ENCODE measurements around the gene RMRP. TPM values are rescaled to one million over a fixed set of nuclear protein-coding genes. Genes with fewer than 3 reads are reported as not detected.

Gene RMRP
- total and polyA plus RNA-seq, 10 of the 15 experiments (the other 5 are each of a cell fraction or from before 2014, with no cell fraction given) = 12.0 to 42,450 (median 6,418) TPM; not detected in 4

DNA sequence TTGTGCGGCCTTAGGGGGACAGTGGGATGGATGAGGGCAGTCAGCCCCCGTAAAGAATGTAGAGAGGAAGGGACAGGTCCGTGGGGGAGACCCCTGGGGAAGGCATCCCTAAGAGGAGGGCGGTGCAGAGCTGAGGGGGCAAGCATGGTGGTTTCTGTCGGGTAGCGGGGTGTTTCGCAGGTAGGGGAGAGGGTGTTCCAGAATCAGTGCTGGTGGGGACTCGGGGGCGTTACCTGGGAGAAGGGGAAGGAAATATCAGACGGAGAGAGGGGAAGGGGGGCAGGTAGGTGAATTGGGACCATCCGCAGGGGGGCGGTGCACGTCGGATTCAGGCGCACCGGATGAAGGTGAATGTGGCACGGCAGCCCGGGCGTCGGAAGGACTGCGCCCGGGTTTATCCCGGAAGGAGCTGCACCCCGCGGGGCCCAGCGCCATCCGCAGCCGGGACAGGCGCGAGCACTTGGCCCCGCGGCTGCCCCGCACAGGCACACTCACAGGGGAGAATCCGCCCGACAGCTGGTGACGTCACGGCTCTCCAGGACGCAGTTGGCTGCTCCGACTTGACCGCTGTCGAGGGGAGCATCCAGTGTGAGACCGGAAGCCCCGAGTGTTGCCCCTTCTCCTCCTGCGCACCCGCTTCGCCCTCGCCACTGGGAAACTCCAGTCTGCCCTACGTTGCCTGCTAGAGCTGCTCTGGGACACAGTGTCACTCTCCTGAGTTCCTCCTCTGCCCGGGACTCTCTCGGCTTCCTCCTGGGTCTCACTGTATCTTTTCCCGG lies 40.9 kb downstream of the RMRP start (continued):
- TF ChIP-seq ASH2L (IDR thresholded peaks at IDR 0.05; ENCODE audit: borderline replicate concordance, low read depth) (no peak), EGR1 (IDR thresholded peaks at IDR 0.05; ENCODE audit: borderline replicate concordance in 1 of 2, low read depth in 2 of 2, low read length in 2 of 2) (peak in 1 of 2 experiments; percentile 39; a peak in 1 of 3 replicates), MYB (IDR thresholded peaks at IDR 0.05; ENCODE audit: borderline replicate concordance, low read depth, low read length) (no peak), CHD4 (IDR thresholded peaks at IDR 0.05) (no peak), CREM (IDR thresholded peaks at IDR 0.05; ENCODE audit: low read depth) (peak; percentile 90)
- TF ChIP-seq, protein P1, sequence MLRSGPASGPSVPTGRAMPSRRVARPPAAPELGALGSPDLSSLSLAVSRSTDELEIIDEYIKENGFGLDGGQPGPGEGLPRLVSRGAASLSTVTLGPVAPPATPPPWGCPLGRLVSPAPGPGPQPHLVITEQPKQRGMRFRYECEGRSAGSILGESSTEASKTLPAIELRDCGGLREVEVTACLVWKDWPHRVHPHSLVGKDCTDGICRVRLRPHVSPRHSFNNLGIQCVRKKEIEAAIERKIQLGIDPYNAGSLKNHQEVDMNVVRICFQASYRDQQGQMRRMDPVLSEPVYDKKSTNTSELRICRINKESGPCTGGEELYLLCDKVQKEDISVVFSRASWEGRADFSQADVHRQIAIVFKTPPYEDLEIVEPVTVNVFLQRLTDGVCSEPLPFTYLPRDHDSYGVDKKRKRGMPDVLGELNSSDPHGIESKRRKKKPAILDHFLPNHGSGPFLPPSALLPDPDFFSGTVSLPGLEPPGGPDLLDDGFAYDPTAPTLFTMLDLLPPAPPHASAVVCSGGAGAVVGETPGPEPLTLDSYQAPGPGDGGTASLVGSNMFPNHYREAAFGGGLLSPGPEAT (IDR thresholded peaks at IDR 0.05; ENCODE audit: low read depth) = 0 out of 2 replicates have a peak, but pooled peaks have one; percentile 43

- no peak overlapping the region for H3K4me3 ChIP-seq
- no peak for FAIRE-seq
- POLR2A ChIA-PET = interaction anchor here (0.9 to 2.2 kb wide), 9 partner anchors 10 to 133 kb away, joined by 3 to 12 read pairs (median 4); partner anchors contain the start of genes CCDC107, GBA2, RGP1 and RMRP
- no peaks in the 10 kb centered on the region for H3K9me3 ChIP-seq (replicated peaks; ENCODE audit: control insufficient read depth, insufficient read depth, low read length)
- no peak for ATAC-seq
- TF ChIP-seq, protein P2, sequence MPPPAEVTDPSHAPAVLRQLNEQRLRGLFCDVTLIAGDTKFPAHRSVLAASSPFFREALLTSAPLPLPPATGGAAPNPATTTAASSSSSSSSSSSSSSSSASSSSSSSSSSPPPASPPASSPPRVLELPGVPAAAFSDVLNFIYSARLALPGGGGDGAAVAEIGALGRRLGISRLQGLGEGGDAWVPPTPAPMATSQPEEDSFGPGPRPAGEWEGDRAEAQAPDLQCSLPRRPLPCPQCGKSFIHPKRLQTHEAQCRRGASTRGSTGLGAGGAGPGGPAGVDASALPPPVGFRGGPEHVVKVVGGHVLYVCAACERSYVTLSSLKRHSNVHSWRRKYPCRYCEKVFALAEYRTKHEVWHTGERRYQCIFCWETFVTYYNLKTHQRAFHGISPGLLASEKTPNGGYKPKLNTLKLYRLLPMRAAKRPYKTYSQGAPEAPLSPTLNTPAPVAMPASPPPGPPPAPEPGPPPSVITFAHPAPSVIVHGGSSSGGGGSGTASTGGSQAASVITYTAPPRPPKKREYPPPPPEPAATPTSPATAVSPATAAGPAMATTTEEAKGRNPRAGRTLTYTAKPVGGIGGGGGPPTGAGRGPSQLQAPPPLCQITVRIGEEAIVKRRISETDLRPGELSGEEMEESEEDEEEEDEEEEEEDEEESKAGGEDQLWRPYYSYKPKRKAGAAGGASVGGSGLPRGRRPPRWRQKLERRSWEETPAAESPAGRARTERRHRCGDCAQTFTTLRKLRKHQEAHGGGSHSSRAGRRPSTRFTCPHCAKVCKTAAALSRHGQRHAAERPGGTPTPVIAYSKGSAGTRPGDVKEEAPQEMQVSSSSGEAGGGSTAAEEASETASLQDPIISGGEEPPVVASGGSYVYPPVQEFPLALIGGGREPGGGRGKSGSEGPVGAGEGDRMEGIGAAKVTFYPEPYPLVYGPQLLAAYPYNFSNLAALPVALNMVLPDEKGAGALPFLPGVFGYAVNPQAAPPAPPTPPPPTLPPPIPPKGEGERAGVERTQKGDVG (CRISPR knock-in tag; IDR thresholded peaks at IDR 0.05) = no peak
- TF ChIP-seq, protein P1 (IDR thresholded peaks at IDR 0.05; ENCODE audit: low read depth) = no peak
- no peak for TF ChIP-seq NFXL1 (IDR thresholded peaks at IDR 0.05; ENCODE audit: borderline replicate concordance)
- intact Hi-C loops (cut with micrococcal nuclease; ENCODE audit: unreplicated experiment) (no loop called here), in situ Hi-C loops (cut with MboI) (no loop called here)
- SMC1A ChIA-PET (ENCODE audit: uncharacterized antibody, unreplicated experiment) = interaction anchor here (0.7 to 1.9 kb wide), 5 partner anchors 10 to 80 kb away, joined by 3 to 5 read pairs (median 4); no protein-coding TSS in a partner anchor
- no peaks in the 10 kb centered on the region for H4K20me1 ChIP-seq (ENCODE audit: control insufficient read depth, insufficient read depth)
- no peaks in the 10 kb centered on the region; the same call in 1 of the 2 replicates for H3K79me2 ChIP-seq (ENCODE audit: control insufficient read depth, insufficient read depth, low read length)
- no peak overlapping the region; the same call in 1 of the 2 replicates for H3K9ac ChIP-seq (ENCODE audit: control insufficient read depth, insufficient read depth, low read length)
- H3K36me3 ChIP-seq (ENCODE audit: control insufficient read depth in 2 of 2, insufficient read depth in 2 of 2, low read length in 1 of 2) = no peaks in the 10 kb centered on the region
- no peak for DNase-seq (ENCODE audit: low read depth, low spot score)
- peaks cover 43% of the 10 kb centered on the region for H3K4me1 ChIP-seq (ENCODE audit: control insufficient read depth, insufficient read depth, low read length)
- no peak overlapping the region for H3K27ac ChIP-seq (ENCODE audit: control insufficient read depth, insufficient read depth)
- peak overlapping the region; percentile 92 for H3K4me2 ChIP-seq (ENCODE audit: control insufficient read depth, insufficient read depth)
- peak overlapping the region; percentile 88; the same call in 1 of the 2 replicates for H2AFZ ChIP-seq (ENCODE audit: control insufficient read depth, low read depth, low read length)
- CTCF ChIA-PET = interaction anchor here (0.7 to 9.0 kb wide), 16 partner anchors 9 to 210 kb away, joined by 3 to 101 read pairs (median 5); partner anchors contain the start of genes CCDC107, CREB3, RMRP and SIT1
- no TSS peak for BruUV-seq (replicated peaks)
- 93% methylated on average over 17 of the region's 17 CpGs for WGBS (ENCODE audit: insufficient coverage, insufficient replicate concordance, low lambda C conversion rate, missing lambda C conversion rate)
- RAD21 ChIA-PET (ENCODE audit: unreplicated experiment) = interaction anchor here (1.1 to 2.5 kb wide), 9 partner anchors 10 to 116 kb away, joined by 3 to 11 read pairs (median 6); partner anchors contain the start of genes CCDC107, CREB3, RMRP and TLN1
- no peaks in the 10 kb centered on the region; a peak in 1 of 4 replicates for H3K27me3 ChIP-seq (replicated peaks in 1 of 2; ENCODE audit: control insufficient read depth in 2 of 2, insufficient read depth in 2 of 2, low read length in 1 of 2)
These were observed 41.7 kb downstream of the RMRP start for GRCh38 chr9:35615981-35616680.
